Epithelial cell of proximal tubule (primary cell): ENCODE measurements around the gene MAST4. TPM values are rescaled to one million over a fixed set of nuclear protein-coding genes. Genes with fewer than 3 reads are reported as not detected.

Experiments used
- DNase-seq: peaks from one replicate; pipeline ENCODE4 v3.0.0-alpha.2; 2011; ENCODE audit warnings: low read depth
- H3K4me3 ChIP-seq: 2 replicates; pipeline ENCODE4 v1.5.1; 2011; ENCODE audit warnings: low read depth, mild to moderate bottlenecking, low read length
- total RNA-seq: library from RNA; depleted of rRNA; stranded (reverse); fragments of >200 nt; gene quantifications from 2 replicates; pipeline ENCODE4 v1.2.3, GENCODE V29; 2015
- TF ChIP-seq, protein P1 (sequence below): conservative IDR thresholded peaks from 2 replicates; pipeline ENCODE4 v1.5.1; 2012; ENCODE audit warnings: low read depth, mild to moderate bottlenecking, low read length

MAST4 gene
- total RNA-seq, 1 donor from 2014 or later, result 17.3 TPM

DNA sequence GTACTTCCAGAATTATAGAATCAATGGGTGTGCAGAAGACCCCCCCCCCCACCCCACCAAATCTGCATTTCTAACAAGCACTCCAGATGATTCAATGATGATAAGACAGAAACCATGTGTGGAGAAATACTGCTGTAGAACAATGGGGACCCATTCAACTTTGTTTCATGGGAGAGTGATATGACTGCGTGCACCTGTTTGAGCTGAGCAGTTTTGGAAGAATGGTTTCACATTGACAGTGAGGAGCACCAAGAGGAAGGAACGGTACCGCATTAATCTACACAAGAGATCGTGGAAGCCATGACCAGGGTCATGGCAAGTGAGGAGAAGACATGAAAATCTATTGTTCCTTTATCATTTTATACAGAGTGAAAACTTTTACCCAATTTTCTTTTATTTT lies 397.7 kb downstream of the MAST4 start:
- H3K4me3 ChIP-seq, result no peak overlapping the region
- TF ChIP-seq, protein P1, sequence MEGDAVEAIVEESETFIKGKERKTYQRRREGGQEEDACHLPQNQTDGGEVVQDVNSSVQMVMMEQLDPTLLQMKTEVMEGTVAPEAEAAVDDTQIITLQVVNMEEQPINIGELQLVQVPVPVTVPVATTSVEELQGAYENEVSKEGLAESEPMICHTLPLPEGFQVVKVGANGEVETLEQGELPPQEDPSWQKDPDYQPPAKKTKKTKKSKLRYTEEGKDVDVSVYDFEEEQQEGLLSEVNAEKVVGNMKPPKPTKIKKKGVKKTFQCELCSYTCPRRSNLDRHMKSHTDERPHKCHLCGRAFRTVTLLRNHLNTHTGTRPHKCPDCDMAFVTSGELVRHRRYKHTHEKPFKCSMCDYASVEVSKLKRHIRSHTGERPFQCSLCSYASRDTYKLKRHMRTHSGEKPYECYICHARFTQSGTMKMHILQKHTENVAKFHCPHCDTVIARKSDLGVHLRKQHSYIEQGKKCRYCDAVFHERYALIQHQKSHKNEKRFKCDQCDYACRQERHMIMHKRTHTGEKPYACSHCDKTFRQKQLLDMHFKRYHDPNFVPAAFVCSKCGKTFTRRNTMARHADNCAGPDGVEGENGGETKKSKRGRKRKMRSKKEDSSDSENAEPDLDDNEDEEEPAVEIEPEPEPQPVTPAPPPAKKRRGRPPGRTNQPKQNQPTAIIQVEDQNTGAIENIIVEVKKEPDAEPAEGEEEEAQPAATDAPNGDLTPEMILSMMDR, result no peak
- DNase-seq, result no peak

DNA sequence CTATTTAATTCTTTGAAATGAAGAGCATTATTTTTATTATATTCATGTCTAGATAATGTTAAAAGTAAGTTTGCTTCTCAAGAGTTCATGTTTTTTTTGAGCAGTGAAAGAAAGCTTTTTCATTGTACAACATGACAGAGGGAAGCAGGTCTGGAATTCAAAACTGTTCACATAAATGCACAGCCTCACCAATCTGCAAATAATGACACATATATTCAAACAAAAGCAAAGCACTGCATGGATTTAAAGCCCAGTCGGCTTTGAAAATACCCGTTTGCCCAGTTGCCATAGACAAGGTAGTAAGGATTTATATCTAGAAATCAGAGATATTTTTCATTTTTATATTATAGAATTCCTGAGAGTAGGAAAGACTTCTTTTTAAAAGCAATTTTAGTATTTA lies 398.6 kb downstream of the MAST4 start:
- TF ChIP-seq, protein P1, result no peak
- no peak overlapping the region for H3K4me3 ChIP-seq
- DNase-seq, result no peak

DNA sequence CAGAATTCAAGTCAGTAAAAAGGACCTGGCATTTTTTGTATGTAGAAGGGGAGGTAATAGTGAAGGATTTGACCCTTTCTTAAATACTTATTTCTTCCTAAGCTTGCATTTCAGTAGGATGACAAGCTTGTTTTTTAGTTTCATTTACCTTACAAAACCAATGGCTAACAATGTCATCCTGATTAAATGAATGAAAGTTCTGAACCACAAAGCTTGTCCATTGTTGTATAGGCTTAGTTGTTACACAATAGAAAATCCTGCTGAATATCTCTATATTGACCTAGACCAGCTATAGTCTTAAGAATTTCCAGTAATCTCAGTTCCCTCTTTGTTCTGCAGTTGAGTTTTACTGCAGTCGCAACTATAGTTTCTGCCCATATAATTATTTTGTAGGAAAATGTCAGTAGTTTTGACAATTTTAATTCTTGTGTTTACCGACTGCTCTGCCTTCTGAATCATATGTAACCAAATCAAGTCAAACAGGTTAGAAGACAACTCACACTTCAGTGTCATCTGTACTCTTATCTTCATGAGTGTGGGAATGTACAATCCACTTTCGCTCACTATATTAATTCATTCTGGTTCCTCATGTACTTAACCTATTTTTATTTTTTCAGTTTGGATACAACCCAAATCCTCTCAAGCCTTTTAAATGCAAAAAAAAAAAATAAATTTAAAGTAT lies 404.7 kb downstream of the MAST4 start:
- DNase-seq, result no peak
- H3K4me3 ChIP-seq, result no peak overlapping the region
- TF ChIP-seq, protein P1, result no peak

DNA sequence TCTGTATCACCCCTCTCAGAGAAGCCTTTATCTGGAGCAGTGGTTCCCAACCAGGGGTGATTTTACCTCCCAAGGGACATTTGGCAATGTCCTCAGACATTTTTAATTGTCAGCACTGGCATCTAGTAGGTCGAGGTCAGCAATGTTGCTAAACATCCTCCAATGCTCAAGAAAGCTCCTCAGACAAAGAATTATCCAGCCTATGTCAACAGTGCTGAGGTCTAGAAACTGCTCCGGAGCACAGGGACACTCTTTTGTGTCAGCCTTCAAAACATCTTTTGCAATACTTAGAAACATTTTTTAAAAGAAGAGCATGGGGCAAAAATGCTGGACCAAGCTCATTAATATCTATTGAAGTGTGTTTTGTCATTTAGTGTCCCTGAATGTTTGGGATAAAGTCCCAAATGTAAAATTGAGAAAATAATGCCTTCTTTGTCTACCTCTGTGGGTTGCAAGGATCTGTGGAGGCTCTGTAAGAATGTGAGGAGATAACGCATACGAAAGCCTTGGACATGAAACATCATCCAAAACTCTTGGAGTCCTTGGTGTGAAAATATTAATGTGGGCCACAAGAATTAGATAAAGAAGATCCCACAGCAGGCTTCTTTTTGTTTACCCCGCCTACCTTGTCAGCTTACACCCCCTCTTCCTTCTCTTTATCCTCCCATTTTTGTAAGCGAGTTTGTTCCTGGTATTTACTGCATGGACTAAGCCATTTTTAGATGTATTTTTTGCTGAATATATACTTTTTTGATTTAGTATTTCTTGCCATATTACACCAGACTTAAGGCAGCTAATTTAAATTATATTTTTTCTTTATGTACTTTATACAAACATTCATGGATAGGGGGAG lies 406.9 kb downstream of the MAST4 start:
- no peak for DNase-seq
- H3K4me3 ChIP-seq, result no peak overlapping the region
- TF ChIP-seq, protein P1, result no peak

DNA sequence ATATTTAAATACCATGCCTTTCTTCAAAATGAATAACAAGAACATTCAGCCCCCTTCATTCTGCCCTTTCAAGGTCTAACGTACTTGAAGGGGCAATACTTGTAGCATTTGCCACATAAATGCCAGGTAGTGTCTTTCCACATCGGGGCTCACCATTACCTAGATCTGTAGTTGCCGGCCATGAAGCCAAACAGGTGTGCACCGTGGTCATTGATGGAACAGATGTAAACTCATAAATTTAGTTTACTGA lies 407.4 kb downstream of the MAST4 start:
- TF ChIP-seq, protein P1, result no peak
- DNase-seq, result no peak

DNA sequence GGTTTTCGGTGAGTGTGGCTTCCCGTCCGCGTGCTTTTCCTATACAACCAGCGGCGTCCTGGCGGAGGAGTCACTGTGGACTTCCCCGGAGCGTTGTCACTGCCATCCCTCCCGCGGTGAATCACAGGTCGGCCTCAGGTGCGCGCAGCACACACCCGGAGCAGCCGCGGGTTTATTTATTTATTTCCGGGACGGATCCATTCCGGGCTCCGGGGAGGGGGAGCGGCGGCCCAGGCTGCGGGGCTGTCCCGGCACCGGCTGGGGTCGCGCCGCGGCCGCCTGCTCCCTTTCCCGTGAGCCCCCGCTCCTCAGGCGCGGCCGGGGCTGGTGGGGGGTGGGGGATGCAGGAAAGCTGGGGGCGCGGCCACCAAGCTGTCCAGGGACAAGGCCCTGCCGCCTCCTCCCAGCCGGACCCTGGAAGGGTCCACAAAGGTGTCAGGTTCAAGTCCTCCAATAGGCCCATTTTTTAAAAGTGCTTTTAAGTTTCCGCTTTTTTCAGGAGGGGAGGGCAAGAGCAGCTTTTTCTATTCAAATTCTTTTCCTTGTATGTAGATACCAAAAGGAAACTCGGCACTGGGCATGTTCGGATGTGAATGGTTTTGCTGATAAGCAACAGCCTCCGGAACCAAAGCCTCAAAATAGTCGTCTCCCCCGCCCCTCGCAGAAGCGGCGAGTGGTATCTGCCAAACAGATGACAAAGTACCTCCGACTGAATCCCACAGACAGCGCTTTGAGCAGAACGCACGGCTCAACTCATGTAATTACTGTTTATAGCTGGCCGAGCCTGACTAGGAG lies 407.9 kb downstream of the MAST4 start:
- H3K4me3 ChIP-seq, result peak overlapping the region; percentile 42
- TF ChIP-seq, protein P1, result no peak
- no peak for DNase-seq

More for the DNA sequence above, 407.4 kb downstream of the MAST4 start:
- H3K4me3 ChIP-seq, result peak overlapping the region; percentile 42
